ENCODE measurements around the gene UBE2G1.
A peak's percentile ranks its signal among the peaks of the same experiment; 100 is the strongest.

Gene UBE2G1

DNA sequence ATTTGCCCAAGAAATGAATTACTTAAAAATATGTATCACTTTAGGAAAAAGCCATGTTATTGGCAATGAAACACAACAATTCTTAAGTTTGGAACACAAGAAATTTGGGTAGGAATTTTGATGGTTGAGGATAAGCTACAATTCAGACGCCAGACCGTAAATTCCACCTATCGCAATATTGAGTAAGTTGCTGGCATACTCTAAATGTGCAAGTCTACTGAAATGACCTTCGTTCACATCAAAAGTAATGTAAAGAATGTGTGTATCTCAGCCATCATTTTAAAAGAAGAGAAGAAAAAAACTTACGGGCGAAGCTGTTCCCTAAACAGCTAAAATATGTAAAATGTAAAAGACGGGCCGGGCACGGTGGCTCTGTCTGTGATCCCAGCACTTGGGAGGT is 33.4 kb downstream of the UBE2G1 start:
- FAIRE-seq: no peak

DNA sequence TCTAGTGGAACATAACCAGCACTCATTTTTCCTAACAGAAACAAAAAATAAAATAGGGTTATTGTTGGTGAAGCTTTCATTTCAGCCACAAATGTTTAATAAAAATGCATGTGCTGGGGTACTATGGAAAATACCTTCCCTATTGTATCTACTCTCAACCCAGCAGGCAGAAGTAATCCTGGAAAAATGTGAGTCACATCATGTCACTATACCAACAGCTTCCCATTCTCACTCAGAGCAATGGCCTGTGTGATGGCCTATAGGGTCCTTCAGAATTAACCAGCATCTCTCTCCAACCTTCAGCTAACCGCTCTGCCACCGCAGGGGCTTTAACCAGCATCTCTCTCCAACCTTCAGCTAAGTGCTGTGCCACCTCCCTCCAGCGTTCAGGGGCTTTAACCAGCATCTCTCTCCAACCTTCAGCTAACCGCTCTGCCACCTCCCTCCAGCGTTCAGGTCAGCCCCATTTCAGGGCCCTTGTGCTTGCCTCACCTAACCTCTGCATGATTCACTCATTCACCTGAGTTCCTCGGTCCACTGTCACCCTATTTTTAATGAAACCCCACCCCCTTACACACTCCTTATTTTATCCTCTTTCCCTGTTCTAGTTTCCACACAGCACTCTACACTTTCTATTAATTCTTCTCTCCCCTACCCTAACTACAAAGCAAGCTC is 34.0 kb downstream of the UBE2G1 start:
- FAIRE-seq: no peak

DNA sequence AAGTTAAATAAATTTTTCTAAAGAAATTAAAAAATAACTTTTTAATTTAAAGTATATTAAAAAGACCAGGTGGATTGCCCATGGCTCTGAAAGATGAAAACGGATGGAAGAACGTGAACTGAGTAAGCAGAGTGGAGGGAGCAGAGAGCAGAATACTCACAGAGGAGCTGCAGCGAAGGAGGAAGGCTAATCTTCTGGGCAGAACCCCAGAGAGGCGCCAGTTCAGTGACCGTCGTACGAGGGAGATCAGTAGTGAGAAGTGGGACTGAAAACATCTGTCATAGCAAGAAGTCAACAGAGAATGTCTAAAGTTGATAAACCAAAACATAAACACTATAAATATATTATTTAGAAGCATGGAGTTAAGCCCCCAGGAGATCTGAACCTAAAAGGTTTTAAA is 34.9 kb downstream of the UBE2G1 start:
- no peak for FAIRE-seq

DNA sequence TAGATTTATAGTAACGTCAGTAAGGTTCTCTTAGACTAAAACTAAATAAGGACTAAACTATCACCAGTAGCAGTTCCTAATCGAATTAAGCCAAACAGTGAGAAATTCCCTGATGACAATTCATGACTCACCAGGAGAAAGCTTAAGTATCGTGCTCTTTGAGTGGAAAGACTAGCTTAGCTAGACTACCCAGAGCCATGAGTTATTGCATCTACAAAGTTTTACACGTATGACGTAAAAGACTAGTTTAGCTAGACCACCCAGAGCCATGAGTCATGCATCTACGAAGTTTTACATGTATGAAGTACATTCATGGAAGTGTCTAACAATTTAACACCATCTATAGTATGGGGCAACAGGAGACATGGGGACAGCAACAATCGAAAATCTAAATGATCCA is 36.6 kb downstream of the UBE2G1 start:
- no peak for FAIRE-seq

DNA sequence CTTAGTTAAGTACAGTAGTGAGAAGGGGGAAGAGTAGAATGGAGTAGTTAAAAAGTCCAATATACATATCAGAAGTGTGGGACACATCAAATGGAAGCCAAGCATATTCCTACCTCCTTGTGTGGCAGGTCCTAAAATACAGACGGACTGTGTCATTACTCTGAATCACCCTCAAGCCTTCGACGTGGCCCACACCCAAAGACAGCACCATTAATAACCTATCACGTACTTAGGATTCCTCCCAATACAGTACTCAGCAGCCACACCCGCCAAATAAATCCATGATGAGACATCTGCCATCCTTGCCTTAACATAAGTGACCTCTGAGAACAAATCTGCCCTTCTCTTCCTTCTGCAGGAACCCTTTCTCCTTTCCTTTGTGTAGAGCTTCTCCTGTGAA is 38.9 kb downstream of the UBE2G1 start:
- no peak for FAIRE-seq

DNA sequence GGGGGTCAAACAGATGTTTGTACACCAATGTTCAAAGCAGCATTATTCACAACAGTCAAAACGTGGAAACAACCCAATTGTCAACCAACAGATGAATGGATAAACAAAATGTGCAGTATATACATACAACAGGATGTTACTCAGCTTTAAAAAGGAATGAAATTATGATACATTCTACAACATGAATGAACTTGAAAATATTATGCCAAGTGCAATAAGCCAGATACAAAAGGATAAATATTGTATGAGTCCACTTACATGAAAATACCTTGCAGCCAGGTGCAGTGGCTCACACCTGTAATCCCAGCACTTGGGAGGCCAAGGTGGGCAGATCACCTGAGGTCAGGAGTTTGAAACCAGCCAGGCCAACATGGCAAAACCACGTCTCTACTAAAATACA is 39.9 kb downstream of the UBE2G1 start:
- no peak for FAIRE-seq

DNA sequence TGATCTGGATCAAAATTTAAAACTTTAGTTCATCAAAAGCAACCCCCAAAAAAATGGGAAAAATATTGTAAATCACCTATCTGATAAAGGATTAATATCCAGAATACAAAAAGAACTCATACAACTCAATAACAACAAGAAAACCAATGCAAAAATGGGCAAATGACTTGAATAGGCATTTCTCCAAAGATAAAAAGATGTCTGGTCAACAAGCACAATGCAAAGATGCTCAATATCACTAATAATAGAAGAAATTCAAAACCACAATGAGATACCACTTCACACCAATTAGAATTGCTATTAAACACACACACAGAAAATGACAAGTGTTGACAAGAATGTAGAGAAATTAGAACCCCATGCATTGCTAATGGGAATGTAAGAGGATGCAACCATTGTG is 40.4 kb downstream of the UBE2G1 start:
- FAIRE-seq: no peak

DNA sequence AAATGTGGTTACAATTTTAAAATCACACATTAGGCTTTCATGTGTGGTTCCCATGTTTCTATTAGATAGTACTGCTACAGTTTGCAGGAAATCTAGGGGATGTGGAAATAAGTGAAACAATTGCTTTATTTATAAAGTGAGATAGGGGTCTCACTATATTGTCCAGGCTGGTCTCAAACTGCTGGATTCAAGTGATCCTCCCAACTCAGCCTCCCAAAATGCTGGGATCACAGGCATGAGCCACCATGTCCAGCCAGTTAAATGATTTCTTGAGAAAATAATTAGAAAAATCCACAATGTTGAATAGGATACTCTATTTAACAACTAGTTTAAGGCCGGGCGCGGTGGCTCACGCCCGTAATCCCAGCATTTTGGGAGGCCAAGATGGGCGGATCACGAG is 42.0 kb downstream of the UBE2G1 start:
- FAIRE-seq: no peak

DNA sequence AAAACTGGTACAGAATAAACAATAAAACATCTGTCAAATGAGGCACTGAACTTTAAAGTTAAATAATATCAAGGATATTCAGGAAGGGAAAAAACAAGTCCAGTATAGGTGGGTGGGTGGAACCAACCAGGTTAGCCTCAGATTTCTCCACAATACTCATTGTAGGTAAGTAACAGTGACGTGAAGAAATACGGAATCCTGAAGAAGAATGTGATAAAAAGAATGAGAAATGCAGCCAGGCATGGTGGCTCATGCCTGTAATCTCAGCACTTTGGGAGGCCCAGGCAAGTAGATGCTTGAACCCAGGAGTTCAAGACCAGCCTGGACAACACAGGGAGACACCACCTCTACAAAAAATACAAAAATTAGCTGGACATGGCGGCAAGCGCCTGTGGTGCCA is 47.3 kb downstream of the UBE2G1 start:
- no peak for FAIRE-seq

DNA sequence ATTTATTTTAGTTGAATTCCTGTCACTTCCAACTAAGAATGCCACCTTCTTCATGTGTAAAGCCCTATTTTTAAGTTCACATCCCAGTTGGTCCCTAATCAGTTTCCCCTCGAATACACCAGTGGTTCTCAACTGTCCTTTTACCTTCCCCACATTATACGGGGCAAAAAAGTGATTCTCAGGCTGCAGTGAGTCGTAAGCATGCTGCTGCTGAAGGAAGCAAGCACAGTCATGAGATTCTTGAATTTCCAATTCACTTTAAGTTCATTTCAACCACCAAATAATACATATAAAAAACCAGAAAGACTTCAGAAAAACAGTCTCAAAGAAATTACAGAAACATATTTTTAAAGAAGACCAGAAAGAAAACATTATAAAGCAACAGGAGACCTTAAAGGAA is 47.9 kb downstream of the UBE2G1 start:
- FAIRE-seq: no peak

DNA sequence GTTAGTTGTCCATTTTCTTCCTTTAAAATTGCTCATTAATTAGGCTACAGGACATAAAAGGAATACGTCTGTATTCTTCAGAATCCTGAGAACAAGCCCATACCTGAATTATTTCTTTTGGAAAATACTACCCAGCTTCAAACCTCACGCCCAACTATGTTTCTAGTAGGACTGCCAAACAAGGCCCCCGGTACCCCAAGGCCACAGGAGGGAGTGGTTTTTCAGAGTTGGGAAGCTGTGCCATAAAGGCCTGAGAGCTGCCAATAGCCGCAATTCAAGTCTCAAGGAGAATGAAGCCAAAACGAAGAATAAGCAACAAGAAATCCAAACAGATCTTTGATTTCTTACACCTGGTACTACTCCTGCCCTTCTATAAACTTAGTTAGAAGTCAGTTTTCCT is 48.3 kb downstream of the UBE2G1 start:
- FAIRE-seq: no peak

DNA sequence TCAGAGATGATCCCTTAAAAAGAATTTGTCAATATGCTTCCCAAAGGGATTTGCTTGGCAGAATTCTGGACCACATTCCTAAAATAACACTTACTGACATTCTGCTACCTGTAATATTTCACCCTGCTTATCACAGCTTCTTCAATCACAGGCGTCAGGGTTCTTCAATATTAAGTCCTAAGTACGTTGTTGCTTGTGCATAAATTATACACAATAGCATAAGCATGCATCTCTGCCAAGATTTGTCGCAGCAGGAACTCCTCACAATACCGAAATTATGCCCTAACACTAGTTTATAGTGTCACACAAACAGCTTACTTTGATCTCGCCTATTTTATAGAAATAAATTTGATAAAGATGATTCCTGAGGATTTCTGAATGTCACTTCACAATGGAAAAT is 48.9 kb downstream of the UBE2G1 start:
- no peak for FAIRE-seq

DNA sequence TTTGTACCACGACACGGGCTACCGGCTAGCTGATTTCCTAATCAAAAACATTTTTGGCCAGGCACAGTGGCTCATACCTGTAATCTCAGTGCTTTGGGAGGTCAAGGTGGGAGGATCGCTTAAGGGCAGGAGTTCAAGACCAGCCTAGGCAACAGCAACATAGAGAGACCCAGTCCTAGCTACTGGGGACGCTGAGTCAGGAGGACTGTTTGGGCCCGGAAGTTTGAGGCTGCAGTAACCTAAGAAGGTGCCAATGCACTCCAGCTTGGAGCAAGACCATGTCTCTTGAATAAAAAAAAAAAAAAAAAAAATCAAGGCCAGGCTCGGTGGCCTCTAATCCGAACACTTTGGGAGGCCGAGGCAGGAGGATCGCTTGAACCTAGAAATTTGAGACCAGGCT is 49.8 kb downstream of the UBE2G1 start:
- no peak for FAIRE-seq

DNA sequence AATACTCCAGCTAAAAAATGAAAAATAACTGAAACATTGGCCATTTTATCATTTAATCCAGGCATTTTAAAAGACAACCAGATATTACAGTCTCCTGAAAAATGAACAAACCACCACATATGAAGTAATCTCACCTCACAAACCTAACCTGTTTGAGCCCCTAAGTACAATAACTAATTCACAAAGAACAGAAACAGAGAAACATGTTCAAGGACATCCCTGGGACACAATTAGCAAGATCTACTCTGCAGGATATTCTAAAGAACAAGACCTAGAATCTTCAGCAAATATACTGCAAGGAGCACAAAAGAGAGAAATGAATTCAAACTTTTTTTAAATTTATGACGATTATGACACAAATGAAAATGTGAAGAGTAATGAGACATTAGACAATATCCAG is 51.9 kb downstream of the UBE2G1 start:
- no peak for FAIRE-seq

DNA sequence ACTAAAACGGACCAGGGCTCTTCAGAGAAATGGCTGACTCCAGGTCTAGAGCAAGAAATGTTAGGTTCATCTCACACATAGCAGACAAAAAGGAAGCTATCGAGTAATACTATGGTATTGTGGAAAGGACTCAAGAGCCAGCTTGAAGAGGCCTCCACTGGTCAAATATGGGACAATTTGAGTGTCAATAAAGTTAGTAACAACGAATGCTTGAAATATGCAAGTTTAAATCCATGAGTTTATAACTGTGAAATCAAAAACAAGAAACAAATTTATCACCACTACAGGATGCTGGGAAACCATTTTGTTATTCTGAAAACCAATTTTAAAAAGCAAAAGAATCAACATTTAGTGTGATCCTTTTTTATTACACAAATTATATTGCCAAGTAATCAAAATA is 52.3 kb downstream of the UBE2G1 start:
- FAIRE-seq: no peak

DNA sequence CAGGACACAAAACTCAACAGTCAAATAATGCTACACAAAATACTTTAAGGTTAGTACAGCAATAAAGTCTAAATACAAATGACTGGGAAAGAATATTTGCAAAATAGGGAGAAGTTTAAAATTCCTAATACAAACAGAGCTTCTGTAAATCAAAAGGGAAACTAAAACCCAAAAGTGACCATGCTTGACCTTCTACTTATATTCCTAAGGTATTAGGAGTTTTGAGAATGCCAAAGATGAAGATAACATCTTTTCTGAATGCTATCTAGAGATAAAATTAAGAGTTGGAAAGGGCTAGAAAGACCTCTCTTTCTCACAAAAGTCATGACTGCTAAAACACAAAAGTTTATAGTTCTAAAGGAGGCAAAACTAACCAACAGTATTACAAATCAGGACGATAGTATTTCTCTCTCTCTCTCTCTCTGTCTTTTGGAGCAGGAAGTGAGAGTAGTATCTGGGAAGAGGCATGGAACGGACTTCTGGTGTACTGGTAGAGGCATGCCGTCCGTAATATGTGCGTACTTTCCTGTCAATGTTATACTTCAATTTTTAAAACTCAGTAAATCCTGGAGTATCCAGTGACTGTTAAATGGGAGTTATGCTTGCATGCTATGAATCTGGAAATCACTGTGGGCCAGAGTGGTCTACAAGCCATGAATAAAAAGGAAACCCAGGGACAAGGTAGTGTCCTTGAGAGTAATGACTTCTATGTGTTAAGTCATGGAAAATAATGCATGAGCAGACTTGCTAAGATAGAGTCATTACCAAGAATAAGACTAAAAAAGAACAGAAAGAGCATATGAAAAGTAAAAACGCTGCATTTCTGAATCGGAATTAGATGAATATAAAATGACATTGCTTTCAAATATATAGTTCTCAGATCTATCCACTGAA is 53.0 kb downstream of the UBE2G1 start:
- no peak for FAIRE-seq

DNA sequence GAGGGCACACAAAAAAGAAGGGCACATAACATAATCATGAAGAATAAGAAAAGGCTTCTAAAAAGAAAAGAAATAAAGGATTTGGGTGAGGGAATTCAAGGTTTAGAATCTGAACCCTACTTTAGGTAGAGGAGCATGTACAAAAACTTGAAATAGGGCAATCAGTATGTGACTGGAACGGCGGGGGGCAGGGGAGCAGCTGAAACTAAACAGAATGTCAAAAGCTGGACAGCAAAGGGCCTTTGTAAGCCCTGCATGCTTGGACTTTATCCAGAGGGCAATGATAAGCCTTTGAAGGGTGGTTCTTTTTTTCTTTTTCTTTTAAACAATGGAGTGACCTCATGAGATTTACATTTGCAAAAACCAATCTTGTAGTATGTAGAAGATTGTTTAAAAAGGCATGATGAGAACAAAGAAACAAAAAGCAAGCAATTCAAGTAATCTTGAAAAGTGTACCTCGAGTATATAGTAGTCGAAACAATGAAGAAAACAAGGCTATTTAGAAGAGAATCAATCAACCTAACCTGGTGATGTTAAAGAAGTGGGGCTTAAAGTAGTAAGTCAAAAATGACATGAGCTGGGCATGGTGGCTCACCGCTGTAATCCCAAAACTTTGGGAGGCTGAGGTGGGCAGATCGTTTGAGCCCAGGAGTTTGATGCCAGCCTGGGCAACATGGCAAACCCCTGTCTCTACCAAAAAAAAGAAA is 56.0 kb downstream of the UBE2G1 start:
- no peak for FAIRE-seq

DNA sequence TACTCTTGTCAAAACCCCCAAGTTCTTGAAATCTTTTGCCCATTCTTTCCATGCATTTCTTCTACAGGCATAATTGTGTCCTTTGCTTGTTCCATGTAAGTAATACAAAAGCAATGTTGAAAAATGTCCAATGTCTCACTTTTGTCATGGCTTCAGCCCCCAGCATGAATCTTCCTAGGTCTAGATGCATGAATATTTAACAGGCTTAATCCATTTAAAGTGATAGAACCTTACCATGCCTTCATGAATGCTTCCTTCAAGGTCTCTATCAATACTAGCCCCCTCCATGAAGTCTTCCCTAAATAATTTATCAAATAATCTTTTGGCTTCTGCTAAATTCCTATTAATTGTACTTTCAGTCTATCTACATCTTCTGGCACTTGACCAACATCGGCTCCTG is 56.6 kb downstream of the UBE2G1 start:
- FAIRE-seq: no peak

DNA sequence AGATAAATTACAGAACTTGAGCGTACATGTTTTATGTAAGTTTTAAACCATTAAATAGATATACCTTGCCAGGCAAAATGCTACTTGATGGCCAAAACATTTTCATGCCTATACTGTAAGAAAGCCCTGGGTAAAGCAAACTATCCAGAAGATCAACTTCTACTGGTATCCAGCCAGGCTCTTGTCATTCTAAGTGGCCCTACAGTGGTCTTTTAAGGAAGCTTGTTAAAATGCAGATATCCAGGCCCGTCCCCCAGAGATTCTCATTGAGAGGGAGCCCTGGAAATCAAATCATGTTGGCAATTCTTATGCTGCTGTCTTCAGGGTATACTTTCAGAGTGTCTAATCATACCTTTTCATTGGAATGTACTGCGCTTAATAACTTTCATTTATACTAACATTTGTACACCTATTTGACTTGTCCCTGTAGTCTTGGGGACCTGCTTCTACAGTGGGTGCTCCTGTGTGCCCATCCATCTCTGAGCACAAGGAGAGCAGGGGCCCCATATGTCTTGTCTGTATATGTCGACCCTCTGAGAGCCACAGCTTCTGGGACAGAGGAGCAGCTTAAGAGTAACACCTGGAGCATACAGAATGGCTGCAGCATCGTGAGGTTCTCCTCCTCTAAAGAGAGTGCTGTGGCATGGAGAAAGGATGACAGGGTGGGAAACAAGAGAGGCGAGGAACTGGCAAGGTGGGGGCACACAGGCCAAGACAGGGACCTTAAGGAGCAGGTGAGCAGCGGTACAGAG is 59.1 kb downstream of the UBE2G1 start:
- no peak for FAIRE-seq

DNA sequence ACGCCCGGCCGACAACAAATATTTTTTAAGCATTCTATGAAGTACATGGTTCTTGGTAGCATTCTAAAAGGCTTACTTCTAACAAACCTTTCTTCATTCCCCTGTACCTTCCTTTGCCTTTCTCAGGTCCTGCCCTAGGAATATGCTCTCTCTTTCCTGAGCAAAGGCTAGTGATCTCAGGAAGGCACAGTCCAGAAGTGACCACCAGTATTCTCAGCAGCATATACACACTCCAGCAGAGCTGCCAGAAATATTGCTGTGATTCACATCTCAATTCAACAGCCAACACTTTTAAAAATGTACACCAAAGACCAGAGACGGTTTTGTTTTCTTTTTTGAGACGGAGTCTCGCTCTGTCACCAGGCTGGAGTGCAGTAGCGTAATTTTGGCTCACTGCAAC is 61.3 kb downstream of the UBE2G1 start:
- no peak for FAIRE-seq

DNA sequence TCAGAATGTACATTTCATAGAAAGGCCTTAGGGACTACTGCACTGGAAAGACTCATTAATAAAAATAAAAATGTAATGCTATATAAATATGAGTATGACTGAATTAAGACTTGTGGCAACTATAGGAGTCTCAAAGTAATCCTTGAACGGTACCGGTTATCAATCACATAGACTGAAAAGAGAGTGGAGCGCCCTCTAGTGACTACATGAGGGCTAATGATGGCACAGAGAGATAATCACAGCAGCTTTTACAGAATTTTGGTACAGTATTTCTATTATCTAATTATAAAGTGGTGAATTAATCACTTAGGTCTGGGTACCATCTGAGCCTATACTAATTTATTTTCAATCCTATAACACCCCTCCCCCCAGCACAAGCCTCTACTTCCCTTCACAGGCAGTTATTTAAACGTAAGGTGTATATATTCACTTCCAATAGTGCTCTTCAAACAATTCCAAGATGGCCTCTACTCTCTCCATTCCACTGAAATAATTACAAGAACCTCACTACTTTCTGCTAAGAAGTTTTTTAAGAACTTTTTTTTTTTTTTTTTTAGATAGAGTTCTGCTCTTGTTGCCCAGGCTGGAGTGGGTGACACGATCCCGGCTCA is 62.0 kb downstream of the UBE2G1 start:
- FAIRE-seq: peak; percentile 25

DNA sequence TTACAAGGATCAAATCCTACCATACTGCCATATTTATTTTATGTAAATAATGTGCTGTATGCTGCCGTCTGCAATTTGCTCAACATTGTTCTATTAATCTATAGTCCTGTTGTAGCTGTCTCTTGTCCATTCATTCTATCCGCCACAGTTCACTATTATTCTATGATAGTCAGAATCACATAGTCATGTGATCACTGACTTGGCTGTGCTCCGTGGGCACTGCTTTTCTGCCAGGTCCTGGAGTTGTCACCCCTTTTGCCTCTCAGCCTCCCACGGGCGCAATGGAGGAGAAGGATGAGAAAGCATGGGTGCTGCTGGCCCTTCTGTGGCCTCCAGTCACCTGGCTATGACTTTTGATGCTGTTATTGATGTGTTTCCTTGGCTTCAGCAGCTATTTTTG is 65.4 kb downstream of the UBE2G1 start:
- FAIRE-seq: no peak

DNA sequence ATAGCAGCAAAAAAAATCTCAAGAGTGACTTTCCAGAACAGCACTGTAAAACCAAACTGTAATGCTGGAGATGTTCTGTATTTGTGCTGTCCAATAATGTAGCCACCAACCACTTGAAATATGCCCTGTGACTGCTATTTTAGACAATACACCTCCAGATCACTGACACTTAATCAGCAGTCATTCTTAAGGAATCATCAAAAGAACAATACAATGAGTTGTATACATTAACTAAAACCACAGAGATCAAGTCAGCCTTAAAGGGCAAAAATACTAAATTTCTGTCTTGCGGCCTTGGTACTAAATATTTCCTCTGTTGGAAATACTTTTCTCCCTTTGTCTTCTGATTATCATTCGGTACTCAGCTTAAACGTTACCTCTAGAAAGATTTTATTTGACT is 69.1 kb downstream of the UBE2G1 start:
- no peak for FAIRE-seq
